GM23338 (cell line): ENCODE measurements around the gene HOXB6.

Experiments used
- CREB1 ChIP-seq: fragments of 250-450 bp; sonication (Bioruptor Pico); IDR thresholded peaks from 2 replicates; pipeline ENCODE4 v1.5.0; 2020; ENCODE audit warnings: low read depth, mild to moderate bottlenecking, moderate library complexity
- EZH2 ChIP-seq: fragments of 200-600 bp; sonication (generic); IDR thresholded peaks from one replicate; pipeline ENCODE4 v1.8.0; 2017; ENCODE audit warnings: antibody characterized with exemption, mild to moderate bottlenecking, low read depth; ENCODE audit not compliant: unreplicated experiment
- EZH2phosphoT487 ChIP-seq: fragments of 200-600 bp; sonication (generic); IDR thresholded peaks from one replicate; pipeline ENCODE4 v1.8.1; 2018; ENCODE audit warnings: antibody characterized with exemption; ENCODE audit not compliant: unreplicated experiment
- JUNB ChIP-seq: IDR thresholded peaks from one replicate; pipeline ENCODE4 v1.6.1; 2016; ENCODE audit warnings: antibody characterized with exemption; ENCODE audit not compliant: unreplicated experiment
- NANOG ChIP-seq: IDR thresholded peaks from 2 replicates; pipeline ENCODE4 v1.6.1; 2016; ENCODE audit warnings: antibody characterized with exemption, borderline replicate concordance
- POLR2AphosphoS5 ChIP-seq: IDR thresholded peaks from 2 replicates; pipeline ENCODE4 v1.6.1; 2016; ENCODE audit warnings: antibody characterized with exemption, low read depth
- STAT1 ChIP-seq: IDR thresholded peaks from one replicate; pipeline ENCODE4 v1.6.1; 2016; ENCODE audit warnings: antibody characterized with exemption; ENCODE audit not compliant: unreplicated experiment
- ZNF331 ChIP-seq: fragments of 250-450 bp; sonication (Bioruptor Pico); IDR thresholded peaks from 2 replicates; pipeline ENCODE4 v1.5.0; 2020; ENCODE audit warnings: low read depth, mild to moderate bottlenecking, moderate library complexity
- TF ChIP-seq, protein P1 (sequence below), 2 experiments: fragments of 200-600 bp in 1 of 2; sonication (generic) in 1 of 2; conservative IDR thresholded peaks; 2 replicates each; pipeline versions ENCODE4 v1.5.1 to v1.6.1; 2016 to 2017; ENCODE audit warnings: antibody characterized with exemption in 2 of 2, low read depth in 2 of 2, mild to moderate bottlenecking in 2 of 2, moderate library complexity in 1 of 2
- TF ChIP-seq, protein P2 (sequence below): IDR thresholded peaks from one replicate; pipeline ENCODE4 v1.6.1; 2018; ENCODE audit warnings: antibody characterized with exemption; ENCODE audit not compliant: unreplicated experiment

DNA sequence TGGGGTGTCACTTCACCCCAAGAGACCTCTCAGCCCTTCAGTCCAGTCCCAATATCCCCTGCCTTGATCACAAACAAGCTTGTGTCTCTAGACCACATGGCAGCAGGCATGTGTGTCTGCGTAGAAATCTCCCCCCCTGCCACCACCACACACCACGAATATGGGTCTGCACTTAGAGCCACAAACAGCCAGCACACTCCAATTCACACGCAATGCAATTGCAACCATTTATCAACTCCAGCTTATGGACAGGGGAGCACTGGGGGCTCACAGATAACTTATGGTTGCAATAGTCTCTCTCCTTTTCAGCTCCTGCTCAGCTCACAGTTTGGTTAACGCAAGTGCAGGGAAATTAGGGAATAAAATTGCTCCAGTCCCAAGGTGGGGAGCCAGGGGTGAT, 18.8 kb upstream of the HOXB6 start:
- TF ChIP-seq STAT1 (no peak), EZH2phosphoT487 (no peak), CREB1 (no peak), POLR2AphosphoS5 (no peak), EZH2 (peak; percentile 5), ZNF331 (CRISPR knock-in tag) (no peak), JUNB (no peak), NANOG (no peak)
- TF ChIP-seq, protein P1, sequence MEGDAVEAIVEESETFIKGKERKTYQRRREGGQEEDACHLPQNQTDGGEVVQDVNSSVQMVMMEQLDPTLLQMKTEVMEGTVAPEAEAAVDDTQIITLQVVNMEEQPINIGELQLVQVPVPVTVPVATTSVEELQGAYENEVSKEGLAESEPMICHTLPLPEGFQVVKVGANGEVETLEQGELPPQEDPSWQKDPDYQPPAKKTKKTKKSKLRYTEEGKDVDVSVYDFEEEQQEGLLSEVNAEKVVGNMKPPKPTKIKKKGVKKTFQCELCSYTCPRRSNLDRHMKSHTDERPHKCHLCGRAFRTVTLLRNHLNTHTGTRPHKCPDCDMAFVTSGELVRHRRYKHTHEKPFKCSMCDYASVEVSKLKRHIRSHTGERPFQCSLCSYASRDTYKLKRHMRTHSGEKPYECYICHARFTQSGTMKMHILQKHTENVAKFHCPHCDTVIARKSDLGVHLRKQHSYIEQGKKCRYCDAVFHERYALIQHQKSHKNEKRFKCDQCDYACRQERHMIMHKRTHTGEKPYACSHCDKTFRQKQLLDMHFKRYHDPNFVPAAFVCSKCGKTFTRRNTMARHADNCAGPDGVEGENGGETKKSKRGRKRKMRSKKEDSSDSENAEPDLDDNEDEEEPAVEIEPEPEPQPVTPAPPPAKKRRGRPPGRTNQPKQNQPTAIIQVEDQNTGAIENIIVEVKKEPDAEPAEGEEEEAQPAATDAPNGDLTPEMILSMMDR (conservative IDR thresholded peaks at IDR 0.05; ENCODE audit: low read depth in 2 of 2): no peak
- TF ChIP-seq, protein P2, sequence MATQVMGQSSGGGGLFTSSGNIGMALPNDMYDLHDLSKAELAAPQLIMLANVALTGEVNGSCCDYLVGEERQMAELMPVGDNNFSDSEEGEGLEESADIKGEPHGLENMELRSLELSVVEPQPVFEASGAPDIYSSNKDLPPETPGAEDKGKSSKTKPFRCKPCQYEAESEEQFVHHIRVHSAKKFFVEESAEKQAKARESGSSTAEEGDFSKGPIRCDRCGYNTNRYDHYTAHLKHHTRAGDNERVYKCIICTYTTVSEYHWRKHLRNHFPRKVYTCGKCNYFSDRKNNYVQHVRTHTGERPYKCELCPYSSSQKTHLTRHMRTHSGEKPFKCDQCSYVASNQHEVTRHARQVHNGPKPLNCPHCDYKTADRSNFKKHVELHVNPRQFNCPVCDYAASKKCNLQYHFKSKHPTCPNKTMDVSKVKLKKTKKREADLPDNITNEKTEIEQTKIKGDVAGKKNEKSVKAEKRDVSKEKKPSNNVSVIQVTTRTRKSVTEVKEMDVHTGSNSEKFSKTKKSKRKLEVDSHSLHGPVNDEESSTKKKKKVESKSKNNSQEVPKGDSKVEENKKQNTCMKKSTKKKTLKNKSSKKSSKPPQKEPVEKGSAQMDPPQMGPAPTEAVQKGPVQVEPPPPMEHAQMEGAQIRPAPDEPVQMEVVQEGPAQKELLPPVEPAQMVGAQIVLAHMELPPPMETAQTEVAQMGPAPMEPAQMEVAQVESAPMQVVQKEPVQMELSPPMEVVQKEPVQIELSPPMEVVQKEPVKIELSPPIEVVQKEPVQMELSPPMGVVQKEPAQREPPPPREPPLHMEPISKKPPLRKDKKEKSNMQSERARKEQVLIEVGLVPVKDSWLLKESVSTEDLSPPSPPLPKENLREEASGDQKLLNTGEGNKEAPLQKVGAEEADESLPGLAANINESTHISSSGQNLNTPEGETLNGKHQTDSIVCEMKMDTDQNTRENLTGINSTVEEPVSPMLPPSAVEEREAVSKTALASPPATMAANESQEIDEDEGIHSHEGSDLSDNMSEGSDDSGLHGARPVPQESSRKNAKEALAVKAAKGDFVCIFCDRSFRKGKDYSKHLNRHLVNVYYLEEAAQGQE: no peak
